ENCODE data around the gene BTBD3.

The BTBD3 gene

GRCh38 chr20:11918981-11919380 lies 1.3 kb downstream of the BTBD3 start:
- no peak overlapping the region for H3K4me3 ChIP-seq (ENCODE audit: low read depth, low read length)
- H3K27ac ChIP-seq = no peak overlapping the region
- peaks cover 4% of the 10 kb centered on the region for H3K4me1 ChIP-seq
- H3K27me3 ChIP-seq (ENCODE audit: control insufficient read depth, insufficient read depth, low read length) = no peaks in the 10 kb centered on the region
- H3K36me3 ChIP-seq (ENCODE audit: control insufficient read depth, insufficient read depth, low read length) = no peaks in the 10 kb centered on the region
- H3K79me2 ChIP-seq = peaks cover 18% of the 10 kb centered on the region
- H3K9ac ChIP-seq = no peak overlapping the region
- no peak for TF ChIP-seq CTCF (IDR thresholded peaks at IDR 0.05)
- no peaks in the 10 kb centered on the region for H3K9me3 ChIP-seq (ENCODE audit: control insufficient read depth, low read length)
- no peak overlapping the region for H3K4me2 ChIP-seq (ENCODE audit: low read length)
- H2AFZ ChIP-seq = no peak overlapping the region

- peaks cover 17% of the 10 kb centered on the region for H3K79me2 ChIP-seq
- H3K9ac ChIP-seq = no peak overlapping the region
- H3K9me3 ChIP-seq (ENCODE audit: control insufficient read depth, low read length) = no peaks in the 10 kb centered on the region
- no peak overlapping the region for H3K4me3 ChIP-seq (ENCODE audit: low read depth, low read length)
- peaks cover 4% of the 10 kb centered on the region for H3K4me1 ChIP-seq
- no peak overlapping the region for H3K27ac ChIP-seq
- TF ChIP-seq CTCF (IDR thresholded peaks at IDR 0.05) = no peak
- H3K36me3 ChIP-seq (ENCODE audit: control insufficient read depth, insufficient read depth, low read length) = no peaks in the 10 kb centered on the region
- no peak overlapping the region for H3K4me2 ChIP-seq (ENCODE audit: low read length)
- H2AFZ ChIP-seq = no peak overlapping the region
- H3K27me3 ChIP-seq (ENCODE audit: control insufficient read depth, insufficient read depth, low read length) = no peaks in the 10 kb centered on the region
Observed at GRCh38 chr20:11919581-11919980, 1.9 kb downstream of the BTBD3 start.

GRCh38 chr20:11920083-11920482 lies 2.4 kb downstream of the BTBD3 start:
- no peak for TF ChIP-seq CTCF (IDR thresholded peaks at IDR 0.05)
- no peak overlapping the region for H3K9ac ChIP-seq
- peaks cover 22% of the 10 kb centered on the region for H3K79me2 ChIP-seq
- H2AFZ ChIP-seq = no peak overlapping the region
- no peaks in the 10 kb centered on the region for H3K9me3 ChIP-seq (ENCODE audit: control insufficient read depth, low read length)
- H3K27ac ChIP-seq = no peak overlapping the region
- no peak overlapping the region for H3K4me2 ChIP-seq (ENCODE audit: low read length)
- H3K4me1 ChIP-seq = peaks cover 4% of the 10 kb centered on the region
- no peak overlapping the region for H3K4me3 ChIP-seq (ENCODE audit: low read depth, low read length)
- H3K36me3 ChIP-seq (ENCODE audit: control insufficient read depth, insufficient read depth, low read length) = no peaks in the 10 kb centered on the region
- no peaks in the 10 kb centered on the region for H3K27me3 ChIP-seq (ENCODE audit: control insufficient read depth, insufficient read depth, low read length)

GRCh38 chr20:11921321-11921720 lies 3.6 kb downstream of the BTBD3 start:
- Histone ChIP-seq H3K27me3 (ENCODE audit: control insufficient read depth, insufficient read depth, low read length) (no peaks in the 10 kb centered on the region), H3K9ac (no peak overlapping the region), H2AFZ (no peak overlapping the region), H3K4me3 (ENCODE audit: low read depth, low read length) (no peak overlapping the region), H3K27ac (no peak overlapping the region), H3K79me2 (peaks cover 27% of the 10 kb centered on the region), H3K4me2 (ENCODE audit: low read length) (no peak overlapping the region), H3K36me3 (ENCODE audit: control insufficient read depth, insufficient read depth, low read length) (no peaks in the 10 kb centered on the region), H3K4me1 (peaks cover 4% of the 10 kb centered on the region), H3K9me3 (ENCODE audit: control insufficient read depth, low read length) (no peaks in the 10 kb centered on the region)
- no peak for TF ChIP-seq CTCF (IDR thresholded peaks at IDR 0.05)

- Histone ChIP-seq H3K9me3 (ENCODE audit: control insufficient read depth, low read length) (no peaks in the 10 kb centered on the region), H3K9ac (no peak overlapping the region), H3K36me3 (ENCODE audit: control insufficient read depth, insufficient read depth, low read length) (no peaks in the 10 kb centered on the region), H2AFZ (no peak overlapping the region), H3K27ac (no peak overlapping the region), H3K27me3 (ENCODE audit: control insufficient read depth, insufficient read depth, low read length) (no peaks in the 10 kb centered on the region), H3K4me3 (ENCODE audit: low read depth, low read length) (no peak overlapping the region), H3K4me2 (ENCODE audit: low read length) (no peak overlapping the region), H3K79me2 (peaks cover 27% of the 10 kb centered on the region), H3K4me1 (peaks cover 4% of the 10 kb centered on the region)
- no peak for TF ChIP-seq CTCF (IDR thresholded peaks at IDR 0.05)
Observed at GRCh38 chr20:11922561-11922960, 4.9 kb downstream of the BTBD3 start.
